WERI-Rb-1 (cell line): ENCODE results near the gene BTN3A1.
A peak's percentile ranks its signal among the peaks of the same experiment; 100 is the strongest.

Experiments
- DNase-seq: peaks from one replicate; pipeline ENCODE4 v3.0.0-alpha.2; 2020
- H3K27ac ChIP-seq: fragments of 250-450 bp; sonication (Bioruptor Pico); 2 replicates; pipeline ENCODE4 v1.5.1; 2020; ENCODE audit warnings: mild to moderate bottlenecking, moderate library complexity
- H3K27me3 ChIP-seq: fragments of 250-450 bp; sonication (Bioruptor Pico); 2 replicates; pipeline ENCODE4 v1.5.1; 2021; ENCODE audit warnings: mild to moderate bottlenecking, low read depth, moderate library complexity; ENCODE audit not compliant: insufficient read depth, severe bottlenecking
- H3K36me3 ChIP-seq: fragments of 250-450 bp; sonication (Bioruptor Pico); 2 replicates; pipeline ENCODE4 v1.5.1; 2020; ENCODE audit warnings: mild to moderate bottlenecking, moderate library complexity
- H3K4me3 ChIP-seq: 2 replicates; pipeline ENCODE4 v1.5.1; 2011; ENCODE audit warnings: low read depth, mild to moderate bottlenecking, control low read depth, low read length
- H3K9me3 ChIP-seq: fragments of 250-450 bp; sonication (Bioruptor Pico); 2 replicates; pipeline ENCODE4 v1.5.1; 2021; ENCODE audit warnings: mild to moderate bottlenecking, moderate library complexity; ENCODE audit not compliant: severe bottlenecking
- CTCF ChIP-seq: IDR thresholded peaks from 2 replicates; pipeline ENCODE4 v1.5.1; 2011; ENCODE audit warnings: low read depth, mild to moderate bottlenecking, control low read depth, inconsistent platforms, low read length

The BTN3A1 gene

GRCh38 chr6:26389349-26389894, 12.7 kb upstream of the BTN3A1 start:
- H3K36me3 ChIP-seq, result no peaks in the 10 kb centered on the region
- no peak overlapping the region for H3K27ac ChIP-seq
- no peaks in the 10 kb centered on the region for H3K9me3 ChIP-seq
- no peak overlapping the region for H3K4me3 ChIP-seq
- no peak for DNase-seq
- H3K27me3 ChIP-seq, result no peaks in the 10 kb centered on the region
- peak; percentile 22; the same call in 1 of the 2 replicates for TF ChIP-seq CTCF

- Histone ChIP-seq H3K27me3 (no peaks in the 10 kb centered on the region), H3K36me3 (no peaks in the 10 kb centered on the region), H3K9me3 (no peaks in the 10 kb centered on the region), H3K27ac (no peak overlapping the region), H3K4me3 (no peak overlapping the region)
- no peak for TF ChIP-seq CTCF
- DNase-seq, result no peak
Observed at GRCh38 chr6:26390531-26390930, 11.5 kb upstream of the BTN3A1 start.

GRCh38 chr6:26392932-26393636, 9.0 kb upstream of the BTN3A1 start:
- no peak for TF ChIP-seq CTCF
- Histone ChIP-seq H3K36me3 (no peaks in the 10 kb centered on the region), H3K4me3 (no peak overlapping the region), H3K9me3 (no peaks in the 10 kb centered on the region), H3K27ac (no peak overlapping the region), H3K27me3 (no peaks in the 10 kb centered on the region)
- DNase-seq, result no peak

- DNase-seq, result no peak
- H3K27ac ChIP-seq, result no peak overlapping the region
- no peaks in the 10 kb centered on the region for H3K9me3 ChIP-seq
Observed at GRCh38 chr6:26394289-26394688, 7.8 kb upstream of the BTN3A1 start.

GRCh38 chr6:26398555-26398954, 3.5 kb upstream of the BTN3A1 start:
- no peak for TF ChIP-seq CTCF
- DNase-seq, result no peak
- Histone ChIP-seq H3K36me3 (no peaks in the 10 kb centered on the region), H3K27ac (no peak overlapping the region), H3K9me3 (no peaks in the 10 kb centered on the region), H3K4me3 (no peak overlapping the region), H3K27me3 (no peaks in the 10 kb centered on the region)

More at GRCh38 chr6:26394289-26394688, 7.8 kb upstream of the BTN3A1 start:
- H3K27me3 ChIP-seq, result no peaks in the 10 kb centered on the region
- TF ChIP-seq CTCF, result no peak
- H3K4me3 ChIP-seq, result no peak overlapping the region
- no peaks in the 10 kb centered on the region for H3K36me3 ChIP-seq

GRCh38 chr6:26400626-26401025, 1.4 kb upstream of the BTN3A1 start:
- Histone ChIP-seq H3K27ac (no peak overlapping the region), H3K36me3 (no peaks in the 10 kb centered on the region), H3K27me3 (no peaks in the 10 kb centered on the region), H3K9me3 (no peaks in the 10 kb centered on the region), H3K4me3 (no peak overlapping the region)
- no peak for TF ChIP-seq CTCF
- no peak for DNase-seq
